ENCODE results near the gene ST7.

Gene ST7

GRCh38 chr7:117075934-117076333 lies 122.6 kb downstream of the ST7 start:
- Histone ChIP-seq H3K36me3 (ENCODE audit: control insufficient read depth, insufficient read depth, low read length) (no peaks in the 10 kb centered on the region; the same call in 1 of the 2 replicates), H3K4me3 (replicated peaks; ENCODE audit: low read depth, low read length) (no peak overlapping the region), H3K27me3 (replicated peaks; ENCODE audit: control insufficient read depth, insufficient read depth, low read length) (no peaks in the 10 kb centered on the region)
- no peak for DNase-seq (ENCODE audit: extremely low read depth, insufficient read length)
- no peak for TF ChIP-seq CTCF (IDR thresholded peaks at IDR 0.05; ENCODE audit: insufficient read depth, low read length, poor library complexity, severe bottlenecking)

GRCh38 chr7:117076426-117076943 lies 123.2 kb downstream of the ST7 start:
- Histone ChIP-seq H3K36me3 (ENCODE audit: control insufficient read depth, insufficient read depth, low read length) (no peaks in the 10 kb centered on the region; the same call in 1 of the 2 replicates), H3K27me3 (replicated peaks; ENCODE audit: control insufficient read depth, insufficient read depth, low read length) (no peaks in the 10 kb centered on the region), H3K4me3 (replicated peaks; ENCODE audit: low read depth, low read length) (no peak overlapping the region)
- no peak for TF ChIP-seq CTCF (IDR thresholded peaks at IDR 0.05; ENCODE audit: insufficient read depth, low read length, poor library complexity, severe bottlenecking)
- DNase-seq (ENCODE audit: extremely low read depth, insufficient read length): no peak

GRCh38 chr7:117077658-117078057 lies 124.4 kb downstream of the ST7 start:
- Histone ChIP-seq H3K36me3 (ENCODE audit: control insufficient read depth, insufficient read depth, low read length) (no peaks in the 10 kb centered on the region; the same call in 1 of the 2 replicates), H3K27me3 (replicated peaks; ENCODE audit: control insufficient read depth, insufficient read depth, low read length) (no peaks in the 10 kb centered on the region), H3K4me3 (replicated peaks; ENCODE audit: low read depth, low read length) (no peak overlapping the region)
- no peak for TF ChIP-seq CTCF (IDR thresholded peaks at IDR 0.05; ENCODE audit: insufficient read depth, low read length, poor library complexity, severe bottlenecking)
- DNase-seq (ENCODE audit: extremely low read depth, insufficient read length): no peak

GRCh38 chr7:117082647-117083046 lies 129.3 kb downstream of the ST7 start:
- no peak overlapping the region for H3K4me3 ChIP-seq (replicated peaks; ENCODE audit: low read depth, low read length)
- no peak for TF ChIP-seq CTCF (IDR thresholded peaks at IDR 0.05; ENCODE audit: insufficient read depth, low read length, poor library complexity, severe bottlenecking)
- no peaks in the 10 kb centered on the region for H3K36me3 ChIP-seq (ENCODE audit: control insufficient read depth, insufficient read depth, low read length)

GRCh38 chr7:117083648-117084047 lies 130.3 kb downstream of the ST7 start:
- no peaks in the 10 kb centered on the region for H3K36me3 ChIP-seq (ENCODE audit: control insufficient read depth, insufficient read depth, low read length)
- no peak for TF ChIP-seq CTCF (IDR thresholded peaks at IDR 0.05; ENCODE audit: insufficient read depth, low read length, poor library complexity, severe bottlenecking)
- H3K4me3 ChIP-seq (replicated peaks; ENCODE audit: low read depth, low read length): no peak overlapping the region
- no peak for DNase-seq (ENCODE audit: extremely low read depth, insufficient read length)
- no peaks in the 10 kb centered on the region for H3K27me3 ChIP-seq (replicated peaks; ENCODE audit: control insufficient read depth, insufficient read depth, low read length)

More at GRCh38 chr7:117082647-117083046, 129.3 kb downstream of the ST7 start:
- H3K27me3 ChIP-seq (replicated peaks; ENCODE audit: control insufficient read depth, insufficient read depth, low read length): no peaks in the 10 kb centered on the region
- no peak for DNase-seq (ENCODE audit: extremely low read depth, insufficient read length)

GRCh38 chr7:117084286-117084685 lies 131.0 kb downstream of the ST7 start:
- H3K27me3 ChIP-seq (replicated peaks; ENCODE audit: control insufficient read depth, insufficient read depth, low read length): no peaks in the 10 kb centered on the region
- no peak for DNase-seq (ENCODE audit: extremely low read depth, insufficient read length)
- no peak overlapping the region for H3K4me3 ChIP-seq (replicated peaks; ENCODE audit: low read depth, low read length)
- H3K36me3 ChIP-seq (ENCODE audit: control insufficient read depth, insufficient read depth, low read length): no peaks in the 10 kb centered on the region
- no peak for TF ChIP-seq CTCF (IDR thresholded peaks at IDR 0.05; ENCODE audit: insufficient read depth, low read length, poor library complexity, severe bottlenecking)
